22Rv1 (cell line): ENCODE data around the gene DNAL4.

Experiments
- CTCF ChIP-seq: fragments of 450-650 bp; IDR thresholded peaks from 2 replicates; pipeline ENCODE4 v1.5.1; 2017; ENCODE audit warnings: mild to moderate bottlenecking
- ZFX ChIP-seq: fragments of 450-650 bp; IDR thresholded peaks from 2 replicates; pipeline ENCODE4 v1.6.1; 2017; ENCODE audit warnings: antibody characterized with exemption, borderline replicate concordance

DNA sequence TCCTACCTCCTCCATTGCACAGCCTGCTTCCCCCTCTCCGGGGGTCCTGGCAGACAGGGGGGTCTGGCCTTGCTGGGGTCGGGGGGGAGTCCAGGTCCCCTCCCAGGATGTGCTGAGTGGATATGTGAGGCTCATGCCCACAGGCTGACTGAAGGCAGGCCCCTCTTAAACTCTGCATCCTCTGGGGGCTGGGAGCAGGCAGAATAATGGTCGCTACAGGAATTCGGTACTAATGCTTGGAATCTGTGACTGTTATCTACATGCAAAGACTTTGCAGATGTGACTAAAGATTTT, 36.5 kb downstream of the DNAL4 start:
- TF ChIP-seq CTCF: no peak
- TF ChIP-seq ZFX: no peak
